ENCODE measurements around the gene UVSSA. TPM values are rescaled to one million over a fixed set of nuclear protein-coding genes. Genes with fewer than 3 reads are reported as not detected.

The UVSSA gene
- total RNA-seq, 1 donor from 2014 or later, result 22.8 TPM

DNA sequence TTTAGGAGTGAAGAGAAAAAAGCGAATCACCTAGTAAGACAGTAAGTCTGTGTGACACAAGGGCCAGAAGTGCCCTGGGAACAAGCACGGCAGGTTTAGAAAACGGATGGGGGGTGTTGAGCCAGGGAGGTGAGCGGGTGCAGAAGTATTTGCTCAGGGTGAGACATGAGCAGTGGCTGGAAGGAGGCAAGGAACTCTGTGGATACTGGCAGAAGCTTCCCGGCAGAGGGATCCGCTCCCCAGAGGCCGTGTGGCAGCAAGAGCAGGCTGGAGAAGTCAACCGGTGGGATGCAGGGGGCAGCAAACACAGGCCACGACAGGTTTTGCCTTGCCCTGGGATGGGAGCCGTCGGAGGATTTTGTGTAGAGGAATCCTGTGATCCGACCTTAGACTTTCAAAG lies 2.3 kb upstream of the UVSSA start:
- Mint-ChIP-seq H3K4me1 (peaks cover 37% of the 10 kb centered on the region), H3K27ac (ENCODE audit: unreplicated experiment) (no peak overlapping the region), H3K36me3 (ENCODE audit: low read depth) (peaks cover 10% of the 10 kb centered on the region), H3K27me3 (ENCODE audit: low read depth) (no peaks in the 10 kb centered on the region), H3K4me3 (peak overlapping the region; percentile 93), H3K9me3 (no peaks in the 10 kb centered on the region)
- no peak for TF ChIP-seq CTCF (conservative IDR thresholded peaks at IDR 0.05)
- no peak for DNase-seq (ENCODE audit: low read depth, low spot score)

DNA sequence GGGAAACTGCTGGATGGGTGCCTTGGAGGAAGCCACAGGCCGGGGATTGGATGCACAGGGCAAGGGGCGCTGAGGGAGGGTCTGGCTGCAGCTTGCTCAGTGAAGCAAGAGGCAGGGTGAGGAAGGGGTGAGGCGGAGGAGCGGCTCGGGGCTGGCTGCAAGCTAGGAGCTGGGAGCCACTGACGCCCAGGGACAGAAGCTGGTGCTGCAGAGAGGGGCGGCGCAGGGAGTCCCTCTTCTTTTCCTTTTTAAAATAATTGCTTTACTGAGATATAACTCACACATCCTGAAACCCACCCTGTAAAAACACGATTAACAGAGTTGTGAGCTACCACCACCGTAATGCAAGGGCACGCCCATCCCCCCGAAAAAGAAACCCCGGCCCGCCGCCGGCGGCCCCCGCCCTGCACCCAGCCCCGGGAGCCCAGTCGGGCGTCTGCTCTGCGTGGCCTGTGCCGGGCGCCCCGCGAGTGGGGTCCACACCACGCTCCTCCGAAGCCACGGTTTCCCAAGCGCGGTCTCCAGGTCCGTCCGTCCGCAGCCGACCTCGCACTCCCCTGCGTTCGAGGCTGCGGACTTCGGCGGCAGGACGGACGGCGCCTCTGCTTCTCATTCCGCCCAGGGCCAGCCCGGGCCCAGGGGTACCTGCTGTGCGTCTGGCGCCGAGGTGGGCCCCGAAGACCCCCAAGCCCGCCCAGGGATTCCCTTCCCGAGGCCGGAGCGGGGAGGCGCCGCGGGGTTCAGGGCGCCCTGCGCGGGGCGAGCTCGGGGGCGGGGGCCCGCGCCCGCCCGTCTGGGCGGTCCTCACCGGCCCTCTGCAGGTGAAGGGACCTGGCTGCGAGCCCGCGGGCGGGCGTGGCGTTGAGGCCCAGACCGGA lies 866 bp upstream of the UVSSA start:
- no peaks in the 10 kb centered on the region for H3K27me3 Mint-ChIP-seq (ENCODE audit: low read depth)
- peak overlapping the region; percentile 93 for H3K4me3 Mint-ChIP-seq
- peak; percentile 56 for DNase-seq (ENCODE audit: low read depth, low spot score)
- H3K9me3 Mint-ChIP-seq, result no peaks in the 10 kb centered on the region
- peaks cover 9% of the 10 kb centered on the region for H3K36me3 Mint-ChIP-seq (ENCODE audit: low read depth)
- TF ChIP-seq CTCF (conservative IDR thresholded peaks at IDR 0.05), result peak; percentile 44
- H3K4me1 Mint-ChIP-seq, result peaks cover 37% of the 10 kb centered on the region
- peak overlapping the region; percentile 16 for H3K27ac Mint-ChIP-seq (ENCODE audit: unreplicated experiment)

DNA sequence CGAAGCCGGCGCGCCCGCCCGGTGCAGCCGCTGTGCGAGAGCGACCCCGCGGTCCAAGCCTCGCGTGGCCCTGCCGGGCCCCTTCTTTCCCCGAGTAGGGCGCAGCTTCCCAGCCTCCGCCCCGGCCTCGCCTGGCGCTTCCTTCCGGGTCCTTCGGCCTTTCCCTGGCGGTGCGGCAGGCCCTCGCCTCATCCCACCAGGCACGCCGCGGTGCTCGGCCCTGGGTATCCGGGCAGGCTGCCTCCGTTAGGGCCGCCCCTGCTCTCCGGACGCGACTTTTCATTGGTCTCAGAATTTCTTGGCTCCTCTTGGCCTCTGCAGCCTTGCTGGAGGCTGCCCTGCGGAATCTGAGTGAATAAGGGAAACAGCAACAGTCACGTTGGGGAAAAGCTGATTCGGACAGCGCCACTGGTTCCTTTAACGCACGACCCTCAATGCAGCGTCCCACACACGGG lies 429 bp downstream of the UVSSA start:
- H3K27ac Mint-ChIP-seq (ENCODE audit: unreplicated experiment), result peak overlapping the region; percentile 83
- peaks cover 40% of the 10 kb centered on the region for H3K4me1 Mint-ChIP-seq
- TF ChIP-seq CTCF (conservative IDR thresholded peaks at IDR 0.05), result no peak

GRCh38 chr4:1348014-1348513 lies 1.1 kb downstream of the UVSSA start:
- peak overlapping the region; percentile 78 for H3K27ac Mint-ChIP-seq (ENCODE audit: unreplicated experiment)
- peaks cover 34% of the 10 kb centered on the region for H3K4me1 Mint-ChIP-seq
- no peaks in the 10 kb centered on the region for H3K36me3 Mint-ChIP-seq (ENCODE audit: low read depth)
- no peaks in the 10 kb centered on the region for H3K27me3 Mint-ChIP-seq (ENCODE audit: low read depth)
- H3K4me3 Mint-ChIP-seq, result peak overlapping the region; percentile 92
- TF ChIP-seq CTCF (conservative IDR thresholded peaks at IDR 0.05), result no peak
- DNase-seq (ENCODE audit: low read depth, low spot score), result no peak
- no peaks in the 10 kb centered on the region for H3K9me3 Mint-ChIP-seq

More for the DNA sequence above, 429 bp downstream of the UVSSA start:
- H3K36me3 Mint-ChIP-seq (ENCODE audit: low read depth), result peaks cover 2% of the 10 kb centered on the region
- DNase-seq (ENCODE audit: low read depth, low spot score), result peak; percentile 50
- no peaks in the 10 kb centered on the region for H3K9me3 Mint-ChIP-seq
- H3K4me3 Mint-ChIP-seq, result peak overlapping the region; percentile 92
- no peaks in the 10 kb centered on the region for H3K27me3 Mint-ChIP-seq (ENCODE audit: low read depth)

DNA sequence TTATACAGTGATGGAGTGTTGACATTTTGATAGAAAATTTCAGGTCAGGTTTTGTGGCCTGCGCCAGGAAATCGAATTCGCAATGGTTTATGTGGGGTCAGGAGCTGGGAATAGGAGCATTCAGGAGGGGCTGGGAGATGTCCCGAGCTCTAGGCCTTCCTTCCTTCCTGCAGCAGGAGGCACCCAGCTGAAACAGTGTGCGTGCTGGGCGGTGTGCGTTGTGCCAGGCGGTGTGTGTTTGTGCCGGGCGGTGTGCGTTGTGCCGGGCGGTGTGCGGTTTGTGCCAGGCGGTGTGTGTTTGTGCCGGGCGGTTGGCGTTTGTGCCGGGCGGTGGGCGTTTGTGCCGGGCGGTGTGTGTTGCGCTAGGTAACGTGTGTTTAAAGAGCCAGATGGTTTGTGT lies 1.7 kb downstream of the UVSSA start:
- Mint-ChIP-seq H3K27ac (ENCODE audit: unreplicated experiment) (no peak overlapping the region), H3K4me1 (peaks cover 30% of the 10 kb centered on the region), H3K9me3 (no peaks in the 10 kb centered on the region), H3K36me3 (ENCODE audit: low read depth) (no peaks in the 10 kb centered on the region), H3K4me3 (peak overlapping the region; percentile 92), H3K27me3 (ENCODE audit: low read depth) (no peaks in the 10 kb centered on the region)
- no peak for DNase-seq (ENCODE audit: low read depth, low spot score)
- no peak for TF ChIP-seq CTCF (conservative IDR thresholded peaks at IDR 0.05)

Measured in neural crest cell (in vitro differentiated cells).